Muscle of back (tissue), 11 donors: ENCODE data around the gene STK24. TPM values are rescaled to one million over a fixed set of nuclear protein-coding genes. Genes with fewer than 3 reads are reported as not detected.

Experiments
- DNase-seq, 3 donors: peaks; one replicate each; pipeline versions ENCODE4 v3.0.0 to v3.0.0-alpha.2; 2013
- polyA plus RNA-seq, 10 donors: library from polyadenylated mRNA; unstranded; fragments of 120-200 nt; gene quantifications; one replicate each; pipeline ENCODE4 v1.2.1, GENCODE V29; 2013; ENCODE audit not compliant: insufficient read length in 10 of 10

The STK24 gene
- polyA plus RNA-seq, 10 donors, result 39.5 to 53.2 (median 44.8) TPM

DNA sequence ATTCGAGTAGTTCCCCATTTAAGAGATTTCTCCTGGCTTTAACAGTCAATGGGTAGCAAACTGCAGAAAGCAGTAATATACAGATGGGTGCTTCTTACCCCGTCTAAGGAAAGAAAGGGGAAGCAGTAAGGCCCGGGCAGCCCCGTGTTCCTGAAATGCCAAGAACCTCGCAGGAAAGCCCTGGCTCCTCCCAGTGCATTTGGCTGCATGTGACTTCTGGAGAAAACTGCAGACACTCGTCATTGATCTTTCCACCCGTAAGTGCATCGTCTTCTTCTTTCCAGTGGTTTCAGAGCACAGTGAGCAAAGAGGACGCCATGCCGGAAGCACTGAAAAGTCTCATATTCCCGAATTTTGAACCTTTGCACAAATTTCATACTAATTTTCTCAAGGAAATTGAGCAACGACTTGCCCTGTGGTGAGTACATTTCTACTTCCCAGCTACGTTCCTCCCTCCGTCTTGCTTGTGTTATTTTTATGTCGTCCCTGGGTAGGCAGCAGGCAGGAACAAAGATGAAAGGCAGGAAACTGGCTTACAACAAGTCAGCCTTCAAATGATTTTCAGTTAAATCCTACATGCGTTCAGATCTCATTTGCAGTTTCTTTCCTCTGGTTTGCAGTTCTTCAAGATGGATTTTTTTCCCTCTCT is 165.2 kb downstream of the STK24 start:
- peak in 2 of 3 donors; percentile 28 to 58 for DNase-seq

DNA sequence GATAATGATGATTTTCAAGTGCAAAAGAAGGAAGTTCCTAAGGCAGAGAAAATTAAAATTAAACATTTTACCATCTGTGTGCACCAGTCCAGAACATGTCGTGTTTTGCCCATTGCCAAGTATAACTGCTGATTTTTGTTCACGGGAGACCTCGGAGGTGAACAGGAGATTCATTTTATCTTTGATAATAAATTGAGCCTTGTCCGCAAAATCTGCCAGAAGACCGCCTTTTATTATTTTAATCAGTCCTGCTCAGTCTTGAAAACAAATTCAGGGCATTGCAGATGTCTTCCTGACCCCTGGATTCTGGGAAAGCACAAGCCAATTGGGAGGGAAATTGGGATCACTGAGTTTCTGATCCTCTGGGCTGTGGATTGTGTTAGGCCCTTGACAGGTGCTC is 165.9 kb downstream of the STK24 start:
- no peak for DNase-seq

DNA sequence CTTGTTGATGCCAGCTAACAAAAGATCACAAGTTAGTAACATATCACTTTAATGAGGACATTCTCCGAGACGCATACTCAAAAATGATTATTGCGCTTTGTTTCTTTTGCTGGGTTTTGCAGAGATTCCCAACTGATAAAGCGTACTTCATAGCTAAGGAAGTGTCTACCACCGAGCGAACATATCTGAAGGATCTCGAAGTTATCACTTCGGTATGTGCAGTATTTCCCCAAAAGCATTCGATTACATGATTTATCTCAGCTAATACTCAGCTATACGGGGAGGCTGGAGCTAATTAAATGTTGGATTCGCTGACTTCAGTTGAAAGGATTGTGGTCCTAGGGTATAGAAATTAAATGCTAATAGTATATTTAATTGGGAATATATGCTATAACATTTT is 166.3 kb downstream of the STK24 start:
- peak in 1 of 3 donors; percentile 48 for DNase-seq

DNA sequence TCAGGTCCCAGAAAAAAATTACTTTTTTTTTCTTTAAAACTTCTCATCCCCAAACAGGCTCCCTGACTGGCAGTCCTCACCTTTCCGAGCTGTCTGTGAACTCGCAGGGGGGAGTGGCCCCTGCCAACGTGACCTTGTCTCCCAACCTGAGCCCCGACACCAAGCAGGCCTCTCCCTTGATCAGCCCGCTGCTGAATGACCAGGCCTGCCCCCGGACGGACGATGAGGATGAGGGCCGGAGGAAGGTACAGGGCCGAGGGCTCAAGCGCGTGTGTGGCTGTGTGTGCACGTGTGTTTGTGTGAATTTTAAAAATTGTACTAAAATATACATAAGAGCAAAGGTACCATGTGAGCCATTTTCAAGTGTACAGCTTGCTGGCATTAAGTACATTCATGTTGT is 167.6 kb downstream of the STK24 start:
- DNase-seq, result no peak

DNA sequence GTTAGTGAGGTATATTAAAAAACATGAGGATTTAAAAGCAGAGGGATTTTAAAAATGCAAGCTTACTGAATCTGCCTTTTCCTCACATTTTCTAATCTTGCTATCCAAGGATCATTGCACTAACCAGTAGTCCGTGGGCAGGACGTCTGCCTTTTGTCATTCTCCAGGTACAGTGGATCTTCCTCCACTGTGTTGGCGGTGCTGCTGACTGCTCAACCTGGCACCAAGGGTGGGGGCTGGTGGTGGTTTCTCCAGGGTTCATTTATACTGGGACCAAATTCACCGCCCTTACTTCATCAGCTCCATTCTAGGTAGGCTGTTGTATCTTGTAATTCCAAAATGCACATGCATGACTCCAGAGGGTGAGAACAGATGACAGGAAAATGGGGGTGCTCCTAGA is 169.3 kb downstream of the STK24 start:
- DNase-seq, result no peak

DNA sequence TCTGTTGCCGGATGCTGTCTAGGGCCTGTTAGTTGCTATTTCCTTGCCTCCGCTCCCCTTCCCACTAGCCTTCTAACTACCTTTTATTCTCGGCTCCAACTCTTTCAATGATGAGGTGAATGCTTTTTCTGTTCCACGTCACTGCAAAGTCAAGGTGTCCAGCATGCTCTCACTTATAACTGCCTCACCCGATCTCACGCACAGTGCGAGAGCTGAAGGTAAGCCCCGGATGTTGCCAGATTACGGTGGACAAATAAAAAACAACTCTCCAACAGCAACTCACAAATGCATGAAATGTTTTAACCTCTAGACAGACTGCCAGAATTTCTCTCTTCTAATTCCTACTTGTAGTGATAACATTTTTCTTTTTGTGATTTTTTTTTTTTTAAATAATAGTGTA is 169.9 kb downstream of the STK24 start:
- DNase-seq, result no peak

DNA sequence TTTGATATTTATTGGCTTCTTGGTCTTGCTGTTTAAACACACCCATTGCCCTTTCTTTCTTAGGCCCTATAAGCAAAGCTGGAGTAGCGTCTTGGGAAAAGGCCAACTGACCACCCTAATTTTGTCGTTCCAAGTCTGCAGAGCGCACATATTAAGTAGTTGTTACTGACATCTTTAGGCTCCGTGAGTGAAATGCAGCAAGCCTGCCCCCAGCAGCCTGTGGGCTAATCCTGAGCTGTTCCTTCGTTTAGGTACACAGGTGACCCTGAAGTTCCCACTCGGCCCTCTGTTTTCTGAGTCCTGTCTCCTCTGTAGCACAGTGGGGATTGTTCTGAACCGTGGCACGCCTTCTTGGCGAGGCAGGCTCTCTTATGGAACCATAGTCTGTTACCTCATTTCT is 170.5 kb downstream of the STK24 start:
- DNase-seq, result no peak

DNA sequence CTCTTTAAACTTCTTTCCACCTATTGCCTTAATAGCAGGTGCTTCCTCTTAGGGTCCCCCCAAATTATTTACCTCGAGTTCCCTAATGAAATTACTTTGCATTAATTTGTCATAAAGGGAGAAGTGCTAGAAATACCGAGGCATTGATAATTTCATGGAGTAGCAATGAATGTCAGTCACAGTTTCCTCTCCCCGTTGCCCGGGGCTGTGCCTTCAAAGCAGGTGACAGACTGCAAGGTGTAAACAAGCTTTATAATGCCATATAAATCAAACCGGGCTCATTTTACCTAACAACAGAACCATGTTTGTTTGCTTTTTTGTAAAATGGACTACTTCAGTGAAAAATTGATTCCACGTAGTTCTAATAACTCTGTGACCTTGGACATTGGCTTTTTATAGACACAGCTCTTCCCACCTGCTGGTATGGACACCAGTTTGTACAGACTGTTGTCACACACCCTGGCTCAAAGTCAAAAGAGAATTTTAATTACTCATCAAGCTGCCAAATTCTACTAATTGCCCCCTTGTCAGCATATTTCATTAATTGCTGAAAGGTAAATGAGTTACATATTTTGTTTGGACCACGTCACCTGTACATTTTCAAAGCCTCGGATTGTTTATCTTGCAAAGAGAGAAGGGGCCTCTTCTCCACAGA is 171.1 kb downstream of the STK24 start:
- DNase-seq, result no peak

DNA sequence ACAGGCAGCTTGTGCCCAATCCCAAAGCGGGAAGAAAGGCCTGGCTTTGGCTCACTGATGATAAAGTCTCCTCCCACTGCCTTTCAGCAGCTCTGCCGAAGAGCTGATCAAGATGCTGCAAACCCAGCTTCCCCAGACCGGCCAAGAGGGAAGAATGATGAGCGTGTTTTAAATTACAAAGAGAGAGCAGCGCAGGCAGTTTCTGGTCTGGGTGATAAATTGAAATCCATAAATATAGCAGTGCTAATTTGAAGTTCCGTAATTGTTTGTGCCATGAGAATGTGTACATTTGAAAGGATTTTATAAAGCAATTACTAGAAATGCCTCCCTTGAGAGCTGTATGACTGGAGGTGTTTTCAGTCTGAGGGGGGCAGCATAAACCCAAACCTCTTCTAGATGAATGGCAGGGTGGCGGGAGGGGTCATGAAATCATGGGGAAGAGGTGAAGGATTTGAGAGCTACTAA is 171.8 kb downstream of the STK24 start:
- DNase-seq, result peak in 1 of 3 donors; percentile 29

DNA sequence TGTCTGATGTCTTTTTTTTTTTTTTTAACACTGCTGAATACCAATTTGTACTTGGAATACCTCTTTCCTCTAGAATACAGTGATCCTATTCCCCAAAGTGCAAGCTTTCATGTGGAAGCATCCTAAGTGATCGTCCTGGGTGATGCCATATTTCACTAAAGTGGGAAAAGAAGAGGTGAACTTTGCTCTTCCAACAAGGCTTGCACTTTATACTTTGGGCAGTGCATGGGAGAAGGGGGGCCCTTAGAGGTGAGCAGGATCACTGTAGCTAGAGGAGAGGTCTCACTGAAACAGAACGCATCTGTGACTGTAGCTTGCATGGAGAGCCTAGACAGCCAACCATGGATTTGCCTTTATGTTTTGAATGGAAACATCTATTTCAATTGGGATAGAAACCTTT is 173.8 kb downstream of the STK24 start:
- DNase-seq, result no peak

DNA sequence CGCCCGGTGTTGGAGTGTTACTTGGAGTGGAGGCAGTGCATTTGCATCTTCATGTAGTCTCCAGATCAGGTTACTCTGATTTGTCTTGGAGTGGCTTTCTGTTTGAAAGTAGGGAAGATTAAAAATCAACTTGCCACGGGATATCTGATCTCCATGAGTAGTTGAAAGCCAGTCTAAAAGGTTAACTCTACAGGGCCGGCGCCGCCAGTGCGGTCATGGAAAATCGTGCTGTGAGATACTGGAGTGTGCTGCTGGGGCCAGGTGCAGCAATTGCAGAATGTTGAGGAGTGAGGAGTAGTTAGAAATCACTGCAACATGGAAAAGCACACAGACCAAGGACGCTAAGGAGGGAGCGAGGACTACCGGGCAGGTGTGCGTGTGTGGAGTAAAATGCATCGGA is 175.0 kb downstream of the STK24 start:
- DNase-seq, result no peak

DNA sequence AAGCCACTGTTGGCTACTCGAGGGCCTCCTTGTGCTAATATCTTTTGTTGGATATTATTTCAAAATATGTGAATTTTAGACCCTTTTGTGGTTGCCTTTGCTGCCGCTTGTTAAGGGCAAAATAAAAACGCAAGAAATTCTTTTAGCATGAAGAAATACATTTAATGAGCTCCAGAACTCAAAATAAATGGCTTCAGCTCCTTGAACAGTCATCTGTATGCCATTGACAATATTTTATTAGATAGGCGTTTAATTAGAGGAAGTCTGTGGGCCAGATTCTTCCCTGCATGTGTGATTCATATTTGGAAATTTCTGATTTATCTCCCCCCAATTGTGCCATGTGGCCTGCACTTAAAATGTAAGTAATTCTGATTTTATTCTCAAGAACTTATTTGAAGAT is 177.2 kb downstream of the STK24 start:
- peak in 1 of 3 donors; percentile 74 for DNase-seq

DNA sequence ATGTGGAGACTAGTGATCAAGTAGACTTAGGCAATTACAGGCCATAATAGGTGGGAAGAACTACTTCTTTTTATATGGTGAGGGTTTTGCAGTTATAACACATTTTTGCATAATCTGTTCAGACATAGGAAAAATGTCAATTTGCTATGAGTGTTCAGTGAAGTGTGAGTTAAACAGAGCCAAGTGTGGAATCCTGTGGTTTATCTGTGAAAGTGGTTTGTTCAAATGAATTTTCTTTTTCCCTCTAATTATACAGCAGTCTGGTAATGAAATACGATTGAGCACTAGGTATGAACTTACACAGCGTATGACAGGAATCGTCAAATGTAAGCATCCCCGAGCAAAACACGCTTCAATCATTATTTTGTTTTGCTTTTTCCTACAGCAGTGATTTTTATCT is 178.3 kb downstream of the STK24 start:
- no peak for DNase-seq

DNA sequence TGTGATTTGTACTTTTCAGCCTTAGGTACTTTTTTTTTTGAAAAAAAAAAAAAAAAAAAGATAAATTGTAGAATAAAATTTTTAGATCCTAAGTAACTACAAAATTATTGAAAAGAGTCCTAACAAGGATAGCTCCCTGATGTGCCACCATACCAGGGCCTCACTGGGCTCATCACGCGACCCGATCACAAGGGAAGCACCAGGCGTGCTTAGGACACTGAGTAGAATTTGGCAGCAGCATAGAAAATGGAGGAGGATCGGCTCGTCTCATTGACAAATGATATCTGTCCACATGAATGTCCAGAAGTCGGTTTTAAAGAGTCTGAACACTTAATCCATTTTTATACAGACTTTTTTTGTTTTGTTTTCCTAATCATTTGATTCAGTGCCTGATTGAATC is 179.0 kb downstream of the STK24 start:
- no peak for DNase-seq

DNA sequence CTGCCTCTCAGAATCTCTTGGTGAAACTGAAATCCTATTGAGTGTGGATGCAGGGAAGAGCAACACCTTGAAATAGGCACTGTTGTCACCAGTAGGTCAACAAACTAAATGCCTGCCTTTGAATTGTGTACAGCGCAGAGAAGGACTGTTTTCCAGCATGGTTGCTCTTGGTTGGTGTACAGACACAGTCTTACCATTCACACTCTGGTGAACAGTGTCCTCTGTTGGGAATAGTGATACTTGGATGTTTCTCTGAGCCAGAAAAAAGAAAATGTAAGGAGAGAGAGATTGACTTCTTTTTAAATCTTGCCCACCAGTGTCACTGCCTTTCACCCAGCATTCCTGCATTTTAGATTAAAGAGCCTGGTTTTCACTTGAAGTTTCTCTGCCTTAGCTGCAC is 179.7 kb downstream of the STK24 start:
- no peak for DNase-seq

DNA sequence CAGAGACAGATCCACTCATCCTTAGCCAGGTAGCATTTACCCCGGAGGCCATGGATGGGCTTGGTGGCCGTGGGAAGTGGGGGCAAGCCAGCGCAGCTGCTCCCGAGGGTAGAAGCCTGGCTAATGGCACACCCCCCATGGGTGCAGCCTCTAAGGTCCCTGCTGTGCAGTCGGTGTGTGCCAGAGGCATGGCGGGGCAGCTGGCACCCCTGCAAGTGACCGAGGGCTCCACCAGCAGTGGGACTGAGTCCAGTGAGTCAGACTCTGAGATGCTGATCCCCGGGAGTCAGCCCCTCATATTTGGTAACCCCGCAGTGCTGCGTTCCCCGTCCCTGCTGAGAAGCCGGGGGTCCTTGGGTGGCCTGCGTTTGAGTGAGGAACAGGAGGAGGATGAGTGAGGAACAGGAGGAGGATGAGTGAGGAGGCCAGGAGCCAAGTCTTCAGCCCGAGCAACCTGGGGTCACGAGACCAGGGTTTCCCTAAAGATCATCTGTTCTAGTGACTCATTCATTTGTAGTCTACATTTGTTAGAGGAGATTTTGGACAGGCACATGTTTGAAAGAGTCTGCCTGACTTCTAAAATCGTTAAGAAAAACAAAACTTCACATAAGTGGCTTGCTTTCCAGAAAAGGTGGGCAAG is 180.7 kb downstream of the STK24 start:
- DNase-seq, result no peak

Other genes starting within 250 kb of the STK24 start
- under 1 TPM in 6 of 10 donors, not detected in 4; 0.09 to 0.39 (median 0.17) TPM for gene SLC15A1, start 175.6 kb upstream of the STK24 start, polyA plus RNA-seq